Brain microvascular endothelial cell (primary cell): ENCODE results near the gene PSTPIP1.

ENCODE experiments used
- DNase-seq: peaks from one replicate; pipeline ENCODE4 v3.0.0-alpha.2; 2020
- H3K27ac ChIP-seq: fragments of 250-450 bp; sonication (Bioruptor Pico); 2 replicates; pipeline ENCODE4 v1.5.1; 2020; ENCODE audit warnings: mild to moderate bottlenecking, moderate library complexity
- H3K27me3 ChIP-seq: fragments of 250-450 bp; sonication (Bioruptor Pico); replicated peaks from 2 replicates; pipeline ENCODE4 v1.5.1; 2020; ENCODE audit warnings: mild to moderate bottlenecking
- H3K36me3 ChIP-seq: fragments of 250-450 bp; sonication (Bioruptor Pico); replicated peaks from 2 replicates; pipeline ENCODE4 v1.5.1; 2020; ENCODE audit warnings: mild to moderate bottlenecking
- H3K4me3 ChIP-seq: 2 replicates; pipeline ENCODE4 v1.5.1; 2011; ENCODE audit warnings: low read depth, mild to moderate bottlenecking, control low read depth, low read length, moderate library complexity
- in situ Hi-C: cut with HindIII; loops from 2 replicates; pipeline ENCODE4 v1.10.0; 2017; ENCODE audit warnings: low sequenced_read_pairs, low pct_ligation_motif_present
- TF ChIP-seq, protein P1 (sequence below): IDR thresholded peaks from 2 replicates; pipeline ENCODE4 v1.5.1; 2011; ENCODE audit warnings: low read depth, mild to moderate bottlenecking, moderate library complexity, low read length, control low read depth, inconsistent platforms; ENCODE audit errors: missing control alignments

The PSTPIP1 gene

DNA sequence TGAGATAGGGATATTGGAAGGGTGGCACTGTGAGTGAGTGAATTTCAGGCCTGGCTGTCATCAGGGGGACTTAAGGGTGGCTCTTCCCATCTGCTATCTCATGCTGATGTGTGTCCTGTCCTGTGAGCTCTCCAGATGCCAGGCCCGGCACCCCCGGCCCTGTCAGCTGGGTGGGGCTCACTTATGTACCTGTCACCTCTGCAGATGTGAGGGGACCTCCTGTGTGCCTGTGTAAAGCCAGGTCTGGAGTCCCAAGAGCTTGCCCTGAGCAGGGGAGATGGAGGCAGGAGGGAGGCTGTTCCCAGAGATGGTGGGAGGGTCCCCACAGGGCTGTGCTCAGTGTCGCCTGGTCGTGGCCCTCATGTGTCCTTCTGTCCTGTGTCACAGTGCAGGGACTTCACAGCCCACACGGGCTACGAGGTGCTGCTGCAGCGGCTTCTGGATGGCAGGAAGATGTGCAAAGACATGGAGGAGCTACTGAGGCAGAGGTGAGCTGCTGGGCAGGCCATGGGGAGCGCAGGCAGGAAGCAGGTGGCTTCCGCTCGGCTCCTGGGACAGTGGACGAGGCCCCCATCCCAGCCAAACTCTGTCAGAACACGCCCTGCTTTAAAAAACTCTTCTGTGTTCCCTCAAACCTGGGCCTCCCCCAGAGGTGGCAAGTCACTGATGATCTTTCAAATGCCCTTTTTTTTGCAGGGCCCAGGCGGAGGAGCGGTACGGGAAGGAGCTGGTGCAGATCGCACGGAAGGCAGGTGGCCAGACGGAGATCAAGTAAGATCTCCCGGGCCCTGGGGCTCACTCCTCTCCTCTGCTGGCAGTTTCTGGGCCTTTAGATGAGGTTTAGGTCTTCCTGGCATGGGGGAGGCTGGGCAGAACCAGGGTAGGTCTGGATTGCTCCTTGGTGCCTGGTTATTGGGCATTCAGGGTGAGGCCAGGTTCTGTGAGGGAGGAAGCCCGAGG is 23.1 kb downstream of the PSTPIP1 start:
- Histone ChIP-seq H3K4me3 (no peak overlapping the region), H3K27me3 (no peaks in the 10 kb centered on the region), H3K36me3 (no peaks in the 10 kb centered on the region), H3K27ac (no peak overlapping the region)
- in situ Hi-C loops = no loop called here
- TF ChIP-seq, protein P1, sequence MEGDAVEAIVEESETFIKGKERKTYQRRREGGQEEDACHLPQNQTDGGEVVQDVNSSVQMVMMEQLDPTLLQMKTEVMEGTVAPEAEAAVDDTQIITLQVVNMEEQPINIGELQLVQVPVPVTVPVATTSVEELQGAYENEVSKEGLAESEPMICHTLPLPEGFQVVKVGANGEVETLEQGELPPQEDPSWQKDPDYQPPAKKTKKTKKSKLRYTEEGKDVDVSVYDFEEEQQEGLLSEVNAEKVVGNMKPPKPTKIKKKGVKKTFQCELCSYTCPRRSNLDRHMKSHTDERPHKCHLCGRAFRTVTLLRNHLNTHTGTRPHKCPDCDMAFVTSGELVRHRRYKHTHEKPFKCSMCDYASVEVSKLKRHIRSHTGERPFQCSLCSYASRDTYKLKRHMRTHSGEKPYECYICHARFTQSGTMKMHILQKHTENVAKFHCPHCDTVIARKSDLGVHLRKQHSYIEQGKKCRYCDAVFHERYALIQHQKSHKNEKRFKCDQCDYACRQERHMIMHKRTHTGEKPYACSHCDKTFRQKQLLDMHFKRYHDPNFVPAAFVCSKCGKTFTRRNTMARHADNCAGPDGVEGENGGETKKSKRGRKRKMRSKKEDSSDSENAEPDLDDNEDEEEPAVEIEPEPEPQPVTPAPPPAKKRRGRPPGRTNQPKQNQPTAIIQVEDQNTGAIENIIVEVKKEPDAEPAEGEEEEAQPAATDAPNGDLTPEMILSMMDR = no peak
- no peak for DNase-seq

DNA sequence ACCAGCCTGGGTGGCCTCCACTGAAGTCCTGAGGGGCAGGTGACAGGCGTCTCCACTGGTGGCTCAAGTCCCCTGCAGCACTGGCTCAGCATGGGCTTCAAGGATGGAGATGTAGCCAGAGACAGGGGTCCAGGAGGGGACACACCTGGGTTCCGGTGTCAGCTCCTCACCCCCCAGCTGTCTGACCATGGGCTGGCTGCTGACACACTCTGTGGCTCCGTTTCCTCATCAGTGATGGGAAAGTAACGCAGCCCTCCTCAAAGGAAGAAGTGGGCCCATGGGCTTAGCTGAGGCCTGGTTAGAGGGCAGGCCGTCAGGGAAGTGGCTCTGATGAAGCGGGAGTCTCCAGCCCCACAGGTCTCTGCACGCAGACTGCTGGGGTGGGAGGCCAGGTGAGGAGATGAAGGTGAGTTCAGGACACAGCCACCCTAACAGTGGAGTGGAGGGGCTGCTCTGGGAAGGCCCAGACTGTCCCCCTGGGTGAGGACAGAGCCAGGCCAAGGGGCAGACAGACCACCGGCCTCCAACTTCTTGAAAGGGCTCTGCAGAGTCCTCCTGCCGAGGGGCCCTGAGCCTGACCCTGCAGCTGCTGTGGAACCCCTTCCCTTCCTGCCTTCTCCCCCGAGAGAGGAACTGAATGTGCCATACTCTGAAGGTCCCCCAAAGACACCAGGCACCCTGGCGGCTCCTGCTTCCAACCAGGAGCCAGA is 24.0 kb downstream of the PSTPIP1 start:
- DNase-seq = no peak
- no peaks in the 10 kb centered on the region for H3K27me3 ChIP-seq
- TF ChIP-seq, protein P1 = no peak
- H3K4me3 ChIP-seq = no peak overlapping the region
- H3K36me3 ChIP-seq = no peaks in the 10 kb centered on the region
- no peak overlapping the region for H3K27ac ChIP-seq
- in situ Hi-C loops = no loop called here

DNA sequence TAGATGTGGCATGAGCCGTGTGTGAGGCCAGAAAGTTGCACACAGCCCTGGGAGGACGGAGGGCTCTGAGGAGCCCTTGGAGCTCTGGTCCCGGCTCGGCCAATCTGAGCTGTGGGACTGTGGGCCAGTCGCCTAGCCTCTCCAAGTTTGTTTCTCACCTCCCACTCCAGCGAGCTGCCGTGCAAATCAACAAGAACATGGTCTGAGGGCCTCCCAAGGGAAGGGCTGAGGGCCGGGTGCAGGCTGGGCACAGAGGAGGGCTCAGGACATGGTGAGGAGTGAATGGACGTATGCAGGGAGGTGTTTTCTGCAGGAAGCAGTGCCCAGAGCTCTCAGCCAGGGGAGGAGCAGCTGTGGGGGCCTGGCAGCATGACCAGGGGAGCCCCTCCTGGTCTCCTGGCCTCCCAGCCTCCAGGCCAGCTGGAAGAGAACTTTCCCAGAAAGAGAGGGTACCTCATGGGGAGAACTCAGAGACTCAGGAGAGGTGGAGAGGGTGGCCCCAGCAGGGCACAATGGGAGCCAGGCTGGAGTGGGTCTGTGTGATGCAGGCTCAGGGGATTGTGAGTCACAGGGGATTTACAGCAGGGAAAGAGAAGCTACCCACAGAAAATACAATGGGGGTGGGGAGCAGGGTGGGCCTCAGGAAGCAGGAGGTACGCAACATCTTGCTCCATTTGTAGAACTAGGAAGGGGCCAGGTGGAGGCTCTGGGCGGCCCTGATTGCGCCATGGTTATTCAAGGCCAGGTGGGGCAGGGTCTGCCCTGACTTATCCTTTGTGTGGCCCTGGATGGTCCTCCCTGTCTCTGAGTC is 24.8 kb downstream of the PSTPIP1 start:
- Histone ChIP-seq H3K36me3 (no peaks in the 10 kb centered on the region), H3K27ac (no peak overlapping the region), H3K4me3 (no peak overlapping the region), H3K27me3 (no peaks in the 10 kb centered on the region)
- TF ChIP-seq, protein P1 = no peak
- in situ Hi-C loops = no loop called here
- peak; percentile 37 for DNase-seq

DNA sequence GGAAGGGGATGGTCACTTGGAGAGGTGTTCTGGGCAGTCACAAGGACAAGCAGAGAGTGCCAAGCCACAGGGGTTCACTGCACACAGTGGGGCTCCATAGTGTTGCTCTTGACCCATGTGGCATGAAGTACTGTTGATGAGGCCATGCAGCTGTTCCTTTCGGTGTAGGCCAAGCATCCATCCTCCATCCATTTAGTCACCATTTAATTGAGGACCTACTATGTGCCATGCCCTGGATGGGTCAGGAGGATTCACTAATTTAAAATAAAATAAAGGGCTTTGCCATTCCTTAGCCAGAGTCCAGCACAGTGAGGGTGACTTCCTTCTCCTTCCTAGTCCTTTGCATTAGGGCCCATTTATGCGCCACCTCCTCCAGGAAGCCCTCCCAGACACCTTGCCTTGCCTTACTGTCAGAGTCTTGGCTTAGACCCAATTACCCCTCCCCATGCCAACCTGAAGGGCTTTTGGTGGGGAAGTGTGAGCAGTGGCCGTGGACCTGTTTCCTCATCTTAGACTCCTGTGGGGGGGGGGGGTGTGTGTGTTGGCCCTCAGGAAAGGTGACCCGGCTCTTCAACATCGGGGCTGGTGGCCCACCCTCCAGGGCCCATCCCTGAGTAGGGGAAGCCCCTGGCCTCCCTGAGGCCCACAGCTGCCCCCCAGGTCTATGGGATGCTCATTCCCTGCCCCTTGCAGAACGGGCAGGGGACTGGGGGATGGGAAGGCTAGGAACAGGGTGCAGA is 25.6 kb downstream of the PSTPIP1 start:
- no peaks in the 10 kb centered on the region for H3K27me3 ChIP-seq
- no peak overlapping the region for H3K27ac ChIP-seq
- TF ChIP-seq, protein P1 = no peak
- in situ Hi-C loops = no loop called here
- H3K36me3 ChIP-seq = no peaks in the 10 kb centered on the region
- no peak for DNase-seq
- H3K4me3 ChIP-seq = no peak overlapping the region

DNA sequence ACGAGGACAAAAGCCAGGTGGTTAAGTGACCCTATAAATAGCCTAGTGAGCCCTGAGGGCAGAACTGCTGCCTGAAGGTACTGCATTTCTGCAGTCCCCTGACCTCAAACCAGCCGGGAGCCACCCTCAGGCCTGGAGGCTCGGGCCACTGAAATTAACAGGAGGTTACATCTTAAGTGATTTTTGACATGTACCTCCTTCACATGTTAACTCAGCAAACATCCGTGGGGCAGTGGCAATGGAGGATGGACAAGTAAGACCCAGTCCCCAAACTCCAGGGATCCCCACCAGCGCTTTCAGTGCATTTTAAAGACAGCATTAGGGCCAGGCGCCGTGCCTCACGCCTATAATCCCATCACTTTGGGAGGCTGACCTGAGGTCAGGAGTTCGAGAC is 26.2 kb downstream of the PSTPIP1 start:
- Histone ChIP-seq H3K36me3 (no peaks in the 10 kb centered on the region), H3K27ac (no peak overlapping the region), H3K27me3 (no peaks in the 10 kb centered on the region), H3K4me3 (no peak overlapping the region)
- TF ChIP-seq, protein P1 = no peak
- DNase-seq = no peak
- in situ Hi-C loops = no loop called here
